Activated T-cell treated with anti-CD3 and anti-CD28 coated beads for 1 hour (primary cell): ENCODE results near the gene C5orf24.
"Not testable (repeated sequence)": the region's sequence is repeated elsewhere in the genome, so short reads cannot be mapped to it uniquely, and the experiment has no call there.

Experiments
- DNase-seq: peaks from one replicate; pipeline ENCODE4 v3.0.0-alpha.2; 2020; ENCODE audit warnings: low read depth

The C5orf24 gene

GRCh38 chr5:134845852-134846640, at the start of gene C5orf24:
Gene C5orf24 (plus strand): TSS chr5:134845968. CDS start chr5:134854901, 8,933 bp downstream.
- DNase-seq: peak; percentile 84

- DNase-seq: no peak
Measured at GRCh38 chr5:134798468-134798867, 47.3 kb upstream of the C5orf24 start.

- no peak for DNase-seq
Measured at GRCh38 chr5:134803821-134804220, 41.9 kb upstream of the C5orf24 start.

- no peak for DNase-seq
Measured at GRCh38 chr5:134813407-134813806, 32.4 kb upstream of the C5orf24 start.

GRCh38 chr5:134813827-134814226, 31.9 kb upstream of the C5orf24 start:
- no peak for DNase-seq

GRCh38 chr5:134817006-134817405, 28.8 kb upstream of the C5orf24 start:
- no peak for DNase-seq

GRCh38 chr5:134818776-134819175, 27.0 kb upstream of the C5orf24 start:
- DNase-seq: no peak

GRCh38 chr5:134819407-134819963, 26.3 kb upstream of the C5orf24 start:
- DNase-seq: no peak

GRCh38 chr5:134821841-134822240, 23.9 kb upstream of the C5orf24 start:
- DNase-seq: no peak

GRCh38 chr5:134824681-134825080, 21.1 kb upstream of the C5orf24 start:
- no peak for DNase-seq

- DNase-seq: no peak
Measured at GRCh38 chr5:134825212-134825611, 20.6 kb upstream of the C5orf24 start.

GRCh38 chr5:134833340-134834032, 12.3 kb upstream of the C5orf24 start:
- no peak for DNase-seq

GRCh38 chr5:134835623-134836022, 10.1 kb upstream of the C5orf24 start:
- no peak for DNase-seq

GRCh38 chr5:134837530-134838181, 8.1 kb upstream of the C5orf24 start:
- DNase-seq: no peak

GRCh38 chr5:134838361-134838760, 7.4 kb upstream of the C5orf24 start:
- DNase-seq: not testable (repeated sequence)

GRCh38 chr5:134840811-134841210, 5.0 kb upstream of the C5orf24 start:
- DNase-seq: no peak

GRCh38 chr5:134844252-134844651, 1.5 kb upstream of the C5orf24 start:
- DNase-seq: no peak

- DNase-seq: no peak
Measured at GRCh38 chr5:134845335-134845851, 375 bp upstream of the C5orf24 start.

- no peak for DNase-seq
Measured at GRCh38 chr5:134846641-134846960, 833 bp downstream of the C5orf24 start.

GRCh38 chr5:134849434-134849933, 3.7 kb downstream of the C5orf24 start:
- DNase-seq: not testable (repeated sequence)

- DNase-seq: no peak
Measured at GRCh38 chr5:134851307-134851923, 5.6 kb downstream of the C5orf24 start.

GRCh38 chr5:134856465-134856864, 10.7 kb downstream of the C5orf24 start:
- DNase-seq: not testable (repeated sequence)
